ENCODE measurements around the gene NCAM1.
"Not testable (repeated sequence)": the region's sequence is repeated elsewhere in the genome, so short reads cannot be mapped to it uniquely, and the experiment has no call there.

Gene NCAM1

DNA sequence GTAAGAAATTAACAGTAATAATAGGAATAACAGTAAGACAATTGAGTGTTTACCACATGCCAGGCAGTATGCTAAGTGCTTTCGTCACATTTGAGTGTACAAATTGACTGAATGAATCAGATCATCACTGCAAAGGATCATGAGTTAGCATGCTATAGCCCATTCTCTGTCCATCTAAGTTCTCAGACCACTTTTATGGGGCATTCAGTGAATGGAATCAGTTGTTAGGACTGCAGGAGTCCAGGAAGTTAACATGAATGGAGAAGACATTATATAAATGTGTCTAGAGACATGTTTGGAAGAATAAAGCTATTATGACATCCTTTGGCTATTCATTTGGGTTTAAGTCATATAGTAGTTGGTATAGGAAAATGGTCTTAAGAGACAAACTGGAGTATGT is 59.9 kb downstream of the NCAM1 start:
- no peak for DNase-seq (ENCODE audit: low read depth in 2 of 2)

DNA sequence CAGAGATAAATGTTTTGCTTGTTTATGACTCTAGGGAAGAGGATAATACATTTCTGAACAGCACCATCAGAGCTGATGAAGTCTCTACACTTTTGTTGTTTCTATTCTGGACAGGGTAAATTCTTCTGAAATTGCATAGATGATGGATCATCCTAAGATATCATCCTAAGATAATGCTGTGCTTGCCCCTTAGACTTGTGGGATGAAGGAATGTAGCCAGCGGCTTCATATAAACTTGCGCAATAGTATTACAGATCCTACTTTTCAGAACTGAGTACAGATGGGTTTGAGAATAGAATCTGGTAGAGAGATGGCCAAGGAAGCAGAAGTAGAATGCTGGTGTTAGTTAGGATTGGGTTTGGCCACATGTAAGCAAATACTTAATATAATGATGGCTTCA is 61.0 kb downstream of the NCAM1 start:
- DNase-seq (ENCODE audit: low read depth in 2 of 2): no peak

DNA sequence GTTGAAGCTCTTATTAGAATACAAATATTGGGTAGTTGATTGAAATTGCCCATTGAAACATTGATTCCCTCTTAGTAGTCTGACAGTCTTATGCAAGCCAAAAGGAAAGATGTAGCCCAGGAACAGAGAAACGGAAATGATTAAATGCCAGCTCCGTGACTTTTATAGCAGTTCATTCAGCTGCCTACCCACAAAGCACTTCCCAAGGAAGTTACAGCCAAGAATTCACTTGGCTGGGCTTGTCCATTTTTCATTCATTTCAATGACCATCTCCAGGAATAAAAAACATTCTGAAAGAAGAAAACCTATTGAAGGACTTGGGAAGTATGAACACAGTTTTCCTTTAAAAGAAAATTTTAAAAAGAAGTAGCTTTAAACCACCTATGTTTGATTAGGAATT is 62.0 kb downstream of the NCAM1 start:
- DNase-seq (ENCODE audit: low read depth in 2 of 2): no peak

DNA sequence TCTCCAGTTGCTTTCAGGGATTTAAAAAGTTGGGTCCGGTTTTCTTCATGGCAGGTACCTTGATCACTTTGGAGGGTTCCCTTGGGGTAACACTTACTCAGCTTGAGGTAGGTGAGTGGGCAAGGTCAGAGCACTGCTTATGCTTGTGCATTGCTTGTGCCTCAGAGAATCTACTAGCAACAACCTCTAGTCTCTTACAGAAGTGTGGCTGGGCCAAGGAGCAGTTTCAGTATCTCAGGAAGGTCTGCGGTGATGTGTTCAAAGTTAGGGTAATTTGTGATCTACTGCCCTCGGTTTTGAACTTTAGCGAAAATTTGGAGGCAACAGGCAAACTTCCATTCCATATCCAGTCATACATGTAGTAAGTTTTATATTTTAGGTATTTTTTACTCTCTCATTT is 62.8 kb downstream of the NCAM1 start:
- no peak for DNase-seq (ENCODE audit: low read depth in 2 of 2)

DNA sequence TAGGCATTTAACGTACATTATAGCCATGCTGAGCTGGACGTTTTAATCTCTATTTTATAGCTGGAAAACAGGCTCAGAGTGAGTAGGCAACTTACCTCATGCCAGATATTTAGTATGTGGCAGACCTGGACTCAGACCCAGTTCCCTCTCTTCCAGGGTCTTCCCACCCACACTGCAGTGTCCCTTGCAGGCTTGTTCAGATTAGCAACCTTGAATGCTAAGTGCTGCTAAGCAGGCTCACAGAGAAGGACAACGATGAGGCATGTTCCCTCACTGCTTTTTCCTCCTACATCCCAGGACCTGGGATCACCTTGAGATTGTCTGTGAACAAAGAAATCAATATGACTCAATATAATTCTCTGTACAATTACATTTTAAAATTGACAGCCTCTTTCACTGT is 65.6 kb downstream of the NCAM1 start:
- DNase-seq (ENCODE audit: low read depth in 2 of 2): no peak

DNA sequence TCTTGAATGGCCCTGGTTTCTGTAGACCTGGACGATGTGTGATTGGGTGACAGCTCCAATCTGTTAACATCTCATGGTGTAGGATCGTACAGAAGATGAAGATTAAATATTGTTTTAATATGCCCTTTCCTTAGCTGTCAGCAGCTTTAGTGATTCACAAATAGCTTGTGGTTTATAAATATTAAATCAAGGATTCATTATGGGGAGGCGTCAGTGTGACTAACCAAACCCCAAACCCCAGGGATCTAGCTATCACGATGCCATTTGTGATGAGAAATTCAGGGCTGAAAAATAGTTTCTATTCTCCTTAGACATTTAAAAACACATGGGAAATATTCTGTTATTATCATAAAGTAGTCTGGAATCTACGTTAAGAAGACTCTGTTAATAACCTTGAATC is 73.4 kb downstream of the NCAM1 start:
- no peak for DNase-seq (ENCODE audit: low read depth in 2 of 2)

DNA sequence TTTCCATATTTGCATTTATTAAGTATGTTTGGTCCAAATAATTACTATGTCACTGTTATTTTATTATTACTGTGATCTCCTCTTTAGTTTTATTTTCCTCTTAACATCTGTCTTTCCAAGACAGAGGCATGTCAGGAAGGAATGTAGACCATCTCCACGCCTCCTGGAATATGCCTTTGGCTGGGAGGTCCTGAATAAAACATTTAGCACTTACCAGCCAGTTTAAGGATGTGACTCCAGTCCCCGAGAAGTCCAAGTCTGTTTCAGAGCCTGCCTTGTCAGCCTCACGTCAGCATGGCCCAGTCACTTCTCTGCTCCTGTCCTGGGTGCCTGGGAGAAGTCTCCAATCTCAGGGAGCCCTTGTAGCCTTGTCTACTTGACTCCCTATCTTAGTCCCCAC is 74.5 kb downstream of the NCAM1 start:
- no peak for DNase-seq (ENCODE audit: low read depth in 2 of 2)

DNA sequence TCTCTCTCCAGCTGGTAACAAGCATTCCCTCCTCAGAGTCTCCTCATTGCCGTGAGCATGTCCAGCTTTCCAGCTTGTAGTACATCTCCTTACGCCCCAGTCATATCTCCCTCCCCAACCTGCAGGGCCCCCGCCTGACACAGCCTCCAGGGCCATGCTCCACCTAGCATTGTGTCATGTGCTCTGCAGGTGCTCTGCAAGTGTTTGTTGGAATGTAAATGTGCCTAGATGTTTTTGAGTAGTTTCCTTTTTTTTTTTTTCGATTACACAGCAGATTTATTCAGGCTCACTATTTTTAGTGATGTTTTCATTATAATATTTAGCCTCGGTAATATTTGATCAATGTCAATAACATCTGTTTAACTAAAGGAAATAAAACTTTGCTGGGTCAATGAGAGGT is 82.5 kb downstream of the NCAM1 start:
- DNase-seq (ENCODE audit: low read depth in 2 of 2): no peak

DNA sequence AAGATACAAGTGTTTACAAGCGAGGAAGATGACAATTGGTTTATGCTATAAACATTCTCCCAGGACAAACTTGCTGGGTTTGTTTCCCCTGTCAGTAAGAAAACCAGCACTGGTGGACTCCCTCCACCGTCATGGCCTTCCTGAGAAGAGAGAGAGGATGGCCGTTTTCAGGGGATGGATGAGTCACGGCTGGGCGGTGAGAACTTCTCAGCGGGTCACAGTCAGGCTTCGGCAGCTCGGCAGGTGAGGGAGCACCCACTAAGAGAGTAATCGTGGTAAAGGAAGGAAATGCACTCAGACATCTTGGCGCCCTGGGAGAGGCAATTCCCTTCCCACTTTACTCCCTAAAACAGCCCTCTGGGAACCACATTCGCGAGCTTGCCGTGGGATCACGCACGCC is 83.9 kb downstream of the NCAM1 start:
- no peak for DNase-seq (ENCODE audit: low read depth in 2 of 2)

DNA sequence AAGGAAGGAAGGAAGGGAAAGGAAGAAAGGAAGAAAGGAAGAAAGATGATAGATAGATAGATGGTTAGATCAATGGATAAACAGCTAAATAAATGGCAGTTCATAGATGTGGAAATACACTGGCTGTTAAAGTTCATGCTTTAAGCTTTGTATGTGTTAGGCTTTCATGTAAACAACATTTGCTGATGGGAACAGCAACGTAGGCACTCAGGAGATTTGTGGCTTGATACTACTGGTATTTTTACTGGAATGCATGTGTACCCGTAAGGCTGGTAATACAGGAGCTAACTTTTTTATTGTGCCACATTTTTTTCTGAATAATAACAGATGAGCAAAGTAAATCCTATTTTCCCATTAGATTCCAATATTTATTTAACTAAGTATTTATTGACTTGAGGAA is 85.6 kb downstream of the NCAM1 start:
- no peak for DNase-seq (ENCODE audit: low read depth in 2 of 2)

DNA sequence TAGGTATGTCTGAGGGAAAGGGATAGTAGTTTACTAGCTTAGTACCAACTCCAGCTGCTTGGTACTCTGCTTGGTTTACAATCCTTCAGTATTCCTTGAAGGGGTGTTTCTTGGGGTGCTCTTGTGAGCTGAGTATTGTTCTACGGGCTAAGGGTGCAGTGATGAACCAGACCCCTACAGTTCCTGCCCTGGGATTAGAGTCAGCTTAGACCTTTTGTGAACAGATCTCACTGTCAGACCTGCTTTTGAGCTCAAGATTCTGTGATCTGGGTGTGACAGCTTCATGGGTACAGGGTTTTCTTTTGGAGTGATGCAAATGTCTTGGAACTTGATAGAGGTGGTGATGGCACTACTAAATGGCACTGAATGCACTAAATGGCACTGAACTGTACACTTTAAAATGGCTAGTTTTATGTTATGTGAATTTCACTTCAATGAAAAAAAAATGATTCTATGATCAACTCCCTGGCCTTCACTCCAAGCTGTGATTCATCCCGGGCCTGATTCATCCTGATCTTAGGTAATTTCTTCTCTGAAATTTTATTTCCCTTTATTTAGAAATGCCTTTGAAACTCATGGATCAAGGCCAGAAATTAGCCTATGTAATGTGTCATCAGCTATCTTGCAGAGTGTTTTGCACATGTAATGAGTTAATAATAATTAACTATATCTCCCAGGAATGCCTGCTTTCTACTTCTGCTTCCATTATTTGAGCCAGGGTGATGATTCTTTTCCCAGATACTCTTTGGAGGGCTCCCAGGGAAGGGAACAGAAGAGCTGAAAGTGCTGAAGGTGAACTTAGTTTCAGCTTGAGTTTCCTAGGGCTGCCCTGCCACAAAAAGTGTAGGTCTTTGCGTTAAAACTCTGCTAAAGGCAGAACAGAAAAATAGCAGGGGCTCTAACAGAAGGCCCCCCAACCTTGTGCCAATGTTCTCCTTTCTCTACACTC is 87.9 kb downstream of the NCAM1 start:
- DNase-seq (ENCODE audit: low read depth in 2 of 2): no peak

DNA sequence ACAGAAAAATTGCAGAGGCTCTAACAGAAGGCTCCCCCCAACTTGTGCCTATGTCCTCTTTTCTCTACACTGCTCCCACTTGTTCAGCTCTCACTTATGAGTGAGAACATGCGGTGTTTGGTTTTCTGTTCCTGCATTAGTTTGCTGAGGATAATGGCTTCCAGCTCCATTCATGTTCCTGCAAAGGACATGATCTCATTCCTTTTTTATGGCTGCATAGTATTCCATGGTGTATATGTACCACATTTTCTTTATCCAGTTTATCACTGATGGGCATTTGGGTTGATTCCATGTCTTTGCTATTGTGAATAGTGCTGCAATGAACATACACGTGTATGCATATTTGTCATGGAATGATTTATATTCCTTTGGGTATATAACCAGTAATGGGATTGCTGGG is 91.8 kb downstream of the NCAM1 start:
- not testable (repeated sequence) for DNase-seq (ENCODE audit: low read depth in 2 of 2)

DNA sequence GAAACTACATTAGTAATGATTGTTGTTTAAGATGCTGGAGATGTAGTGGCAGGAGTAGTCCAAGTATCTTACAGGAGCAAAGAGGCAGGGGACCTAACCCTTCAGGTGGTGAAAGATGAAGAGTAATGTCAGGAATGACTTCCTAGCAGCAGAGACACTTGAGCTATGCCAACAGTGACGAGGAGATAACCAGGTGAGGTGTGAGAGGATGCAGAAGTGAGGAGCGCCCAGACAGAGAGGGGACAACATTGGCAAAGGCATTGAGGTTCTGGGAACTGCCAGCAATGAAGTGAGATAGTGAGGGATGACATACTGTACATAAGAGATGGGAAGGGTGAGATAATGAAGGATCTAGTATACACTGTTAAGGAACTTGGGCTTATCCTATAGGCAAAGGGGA is 95.8 kb downstream of the NCAM1 start:
- DNase-seq (ENCODE audit: low read depth in 2 of 2): no peak

DNA sequence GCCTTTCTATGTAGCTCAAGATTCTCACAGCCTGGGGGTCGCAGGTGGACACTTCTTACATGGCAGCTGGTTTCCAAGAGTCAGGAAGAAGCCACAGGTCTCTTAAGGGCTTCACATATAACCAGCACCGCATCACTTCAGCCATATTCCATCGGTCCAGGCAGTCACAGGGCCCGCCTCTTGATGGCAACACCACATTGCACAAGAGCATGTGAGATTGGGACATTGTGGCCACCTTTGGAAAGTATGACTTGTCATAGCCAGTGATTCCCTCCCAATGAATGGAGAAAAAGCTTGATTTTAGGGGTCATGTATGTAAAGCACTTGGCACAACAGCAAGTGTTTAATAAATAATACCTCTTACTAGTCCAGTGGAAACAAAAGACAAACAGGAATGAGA is 98.3 kb downstream of the NCAM1 start:
- DNase-seq (ENCODE audit: low read depth in 2 of 2): no peak

DNA sequence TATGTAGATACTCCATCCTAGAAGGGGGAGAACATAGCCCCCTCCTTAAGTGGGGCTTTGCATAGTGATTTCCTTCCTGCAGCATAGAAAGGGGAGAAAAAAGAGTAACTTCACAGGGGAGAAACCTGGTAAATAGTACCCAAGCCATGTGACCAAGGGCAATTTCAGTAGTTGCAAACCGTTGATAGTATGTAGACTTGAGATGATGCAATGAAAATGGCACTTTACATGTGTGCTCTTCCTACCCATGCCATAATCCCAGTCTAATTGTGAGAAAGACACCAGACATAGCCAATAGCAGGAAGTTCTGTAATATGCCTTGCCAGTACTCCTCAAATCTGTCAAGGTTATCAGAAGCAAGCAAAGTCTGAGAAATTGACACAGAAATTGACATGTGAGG is 104.1 kb downstream of the NCAM1 start:
- DNase-seq (ENCODE audit: low read depth in 2 of 2): no peak

DNA sequence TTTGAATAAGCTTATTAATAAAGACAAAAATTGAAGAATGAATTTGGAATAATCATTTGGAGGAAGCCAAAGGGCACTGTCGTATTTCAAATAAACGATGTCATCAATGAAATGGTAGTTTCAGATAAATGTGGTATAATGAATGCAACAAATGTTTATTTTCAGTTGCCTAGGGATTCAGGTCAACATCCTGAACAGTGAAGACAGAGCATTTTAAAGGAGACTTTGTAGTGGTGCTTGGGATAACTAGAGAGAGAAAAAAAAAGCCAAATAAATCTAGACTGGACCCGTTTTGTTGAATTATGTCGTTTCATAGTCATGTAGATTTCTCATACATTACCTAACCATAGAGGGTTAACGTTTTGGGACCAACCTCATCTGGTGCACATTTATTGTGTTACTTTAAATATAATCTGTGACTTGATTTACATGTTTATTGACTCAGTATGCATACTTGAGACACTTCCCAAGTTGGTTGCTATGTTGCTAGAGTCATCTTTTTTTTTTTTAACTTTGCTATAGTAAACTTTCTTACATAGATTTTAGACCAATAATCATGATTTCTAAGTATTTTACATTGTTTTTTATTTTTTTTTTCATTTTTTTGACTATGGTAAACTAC is 111.1 kb downstream of the NCAM1 start:
- no peak for DNase-seq (ENCODE audit: low read depth in 2 of 2)

DNA sequence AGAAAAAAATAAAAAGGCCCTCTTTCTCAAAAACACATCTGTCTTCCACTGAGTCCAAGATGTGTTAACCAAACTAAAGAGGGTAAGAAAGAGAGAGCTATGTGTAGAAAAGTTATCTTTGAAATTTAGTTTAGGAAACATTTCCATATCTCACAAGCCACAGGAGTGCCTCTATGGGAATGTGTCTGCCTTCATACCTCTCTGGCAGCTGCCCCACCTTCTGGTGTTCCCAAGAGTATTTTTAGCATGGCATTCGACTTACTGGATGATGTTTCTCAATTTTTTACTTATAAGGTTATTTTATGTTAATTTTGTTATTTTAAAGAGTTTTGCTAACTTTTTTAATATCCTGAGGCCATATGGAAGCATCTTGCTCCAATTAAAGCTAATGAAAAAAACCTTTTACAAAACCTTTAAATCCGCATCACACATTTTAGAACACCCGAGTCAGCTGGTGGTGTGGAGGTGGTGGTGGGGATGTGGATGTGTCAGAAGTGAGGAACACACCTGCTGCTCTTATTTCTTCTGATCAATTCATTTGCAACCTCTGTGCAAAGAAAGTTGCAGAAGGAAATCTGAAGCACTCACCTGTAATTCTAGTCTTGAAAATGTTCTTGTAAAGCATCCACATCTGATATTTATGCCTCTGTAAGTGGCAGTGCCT is 112.2 kb downstream of the NCAM1 start:
- no peak for DNase-seq (ENCODE audit: low read depth in 2 of 2)

DNA sequence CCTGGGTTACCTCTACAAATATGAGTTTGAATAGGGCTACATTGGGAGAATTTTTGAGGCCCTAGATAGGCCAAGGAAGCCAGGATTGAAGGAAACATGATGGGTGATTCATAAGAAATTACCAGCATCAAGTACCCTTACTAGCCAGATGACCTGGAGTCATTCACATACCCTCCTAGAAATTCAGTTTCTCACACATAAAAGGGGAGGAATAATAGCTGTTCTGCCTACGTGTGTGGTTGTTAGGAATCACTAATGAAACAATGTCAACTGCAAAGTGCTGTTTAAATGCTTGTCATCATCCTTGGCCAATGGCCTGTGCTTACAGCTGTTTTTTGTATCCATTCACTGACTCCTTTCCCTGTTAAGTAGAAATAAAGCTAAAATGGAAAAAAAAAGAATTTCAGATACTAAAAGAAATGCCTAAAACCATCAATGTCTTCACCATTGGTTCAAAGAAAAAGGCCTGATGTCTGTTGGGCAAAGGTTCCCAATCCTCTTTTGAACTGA is 114.4 kb downstream of the NCAM1 start:
- DNase-seq (ENCODE audit: low read depth in 2 of 2): no peak

DNA sequence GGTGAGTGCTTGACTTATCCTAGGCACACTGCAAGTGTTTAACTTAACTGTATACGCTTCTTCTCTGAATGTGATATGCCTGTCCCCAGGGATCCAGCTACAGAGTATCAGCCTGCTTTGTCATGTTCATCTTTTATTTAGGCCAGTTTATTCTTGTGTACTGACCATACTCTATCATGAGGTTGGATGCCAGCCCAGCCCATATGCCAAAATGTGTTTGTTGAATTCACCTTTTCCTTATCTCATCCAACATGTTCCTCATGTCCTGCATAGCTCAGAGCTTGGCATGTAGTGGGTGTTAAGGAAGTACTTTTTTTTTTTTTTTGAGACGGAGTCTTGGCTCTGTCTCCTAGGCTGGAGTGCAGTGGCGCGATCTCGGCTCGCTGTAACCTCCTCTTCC is 116.2 kb downstream of the NCAM1 start:
- no peak for DNase-seq (ENCODE audit: low read depth in 2 of 2)

DNA sequence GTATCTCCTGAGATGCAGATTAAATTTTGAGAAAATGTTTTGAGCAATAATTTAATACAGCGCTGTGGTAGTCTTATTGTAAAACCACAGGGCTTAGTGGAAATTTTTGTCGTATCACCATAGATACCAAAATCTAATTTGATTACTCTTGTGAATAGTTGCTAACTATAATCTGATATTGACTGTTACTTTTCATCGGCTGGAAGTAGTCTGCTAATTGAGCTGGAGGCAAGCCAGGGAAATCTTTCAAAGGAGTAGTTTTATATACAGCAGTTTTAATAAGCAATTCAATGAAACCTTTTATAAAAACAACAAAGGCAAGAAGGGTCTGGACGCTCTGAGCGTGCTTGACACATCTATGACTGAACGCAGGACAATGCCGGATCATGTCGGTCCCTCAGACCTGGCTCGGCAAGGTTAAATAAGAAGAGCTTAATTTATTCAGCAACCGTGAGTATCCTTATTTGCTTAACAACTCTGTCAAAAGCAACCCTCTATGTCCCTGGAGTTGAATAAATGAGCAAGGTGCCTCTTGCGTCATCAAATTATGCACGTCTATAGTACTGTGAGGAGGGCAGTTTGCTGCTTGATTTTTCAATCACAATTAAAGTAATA is 121.2 kb downstream of the NCAM1 start:
- DNase-seq (ENCODE audit: low read depth in 2 of 2): no peak

DNA sequence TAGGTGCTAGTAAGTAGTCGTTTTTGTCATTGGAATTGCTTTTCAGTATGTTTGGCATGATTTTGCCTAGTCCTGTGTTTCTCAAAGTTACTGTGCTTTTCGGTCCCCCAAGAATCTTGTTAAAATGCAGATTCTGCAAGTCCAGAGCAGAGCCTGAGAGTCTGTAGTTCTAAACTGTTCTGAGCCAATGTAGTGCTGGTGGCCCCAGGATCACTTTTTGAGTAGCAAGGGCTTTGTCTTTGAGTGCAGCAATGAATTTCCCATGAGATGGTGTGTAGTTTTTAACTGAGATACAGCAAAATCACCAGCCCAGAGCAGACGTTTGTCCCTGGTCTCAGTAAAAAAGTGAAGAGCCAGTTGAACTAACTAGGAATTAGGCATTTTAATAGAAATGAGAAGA is 122.4 kb downstream of the NCAM1 start:
- DNase-seq (ENCODE audit: low read depth in 2 of 2): no peak

DNA sequence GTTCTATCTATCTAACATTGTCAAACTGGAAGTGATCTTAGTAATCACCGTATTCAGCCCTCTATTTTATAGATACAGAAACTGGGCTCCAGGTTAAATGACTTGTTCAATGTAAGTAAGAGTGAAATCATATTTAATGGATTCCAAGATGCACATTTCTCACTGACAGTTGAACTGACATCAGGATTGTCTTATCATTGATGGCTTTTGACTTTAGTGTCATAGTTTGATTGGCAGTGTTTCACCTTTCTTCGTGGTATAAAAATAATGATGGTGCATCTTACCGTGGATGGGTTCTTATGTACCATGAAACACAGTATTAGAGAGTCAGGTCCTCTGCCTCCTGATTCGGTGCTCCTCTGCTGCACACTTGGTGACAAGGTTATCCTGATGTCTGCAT is 123.1 kb downstream of the NCAM1 start:
- no peak for DNase-seq (ENCODE audit: low read depth in 2 of 2)
